GM21528 (cell line): ENCODE results near the gene AMPD2.

ENCODE experiments used
- ATAC-seq: cut with Tn5 transposase; IDR thresholded peaks from one replicate; pipeline ENCODE4 v1.9.1; 2021; ENCODE audit warnings: mild to moderate bottlenecking, moderate library complexity; ENCODE audit not compliant: unreplicated experiment, low FRiP score

AMPD2 gene

DNA sequence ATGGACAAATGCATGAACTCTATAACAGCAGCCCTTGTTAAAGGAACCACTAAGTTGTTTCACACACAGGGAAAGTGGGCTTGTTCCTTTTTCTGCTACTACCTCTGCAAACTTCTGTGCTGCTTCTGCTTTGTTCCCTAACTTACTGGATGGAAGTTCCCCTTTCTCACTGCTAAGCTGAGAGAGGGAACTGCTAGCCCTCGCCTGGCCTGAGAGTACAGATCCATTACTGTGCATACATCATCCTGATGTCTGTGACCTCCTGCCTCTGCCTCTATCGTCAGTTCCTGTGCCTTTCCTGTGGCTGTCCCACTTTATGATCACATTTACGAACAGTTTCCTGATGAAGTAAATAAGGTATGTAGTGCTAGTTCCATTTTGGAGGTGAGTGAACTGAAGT is 3.8 kb upstream of the AMPD2 start:
- no peak for ATAC-seq

DNA sequence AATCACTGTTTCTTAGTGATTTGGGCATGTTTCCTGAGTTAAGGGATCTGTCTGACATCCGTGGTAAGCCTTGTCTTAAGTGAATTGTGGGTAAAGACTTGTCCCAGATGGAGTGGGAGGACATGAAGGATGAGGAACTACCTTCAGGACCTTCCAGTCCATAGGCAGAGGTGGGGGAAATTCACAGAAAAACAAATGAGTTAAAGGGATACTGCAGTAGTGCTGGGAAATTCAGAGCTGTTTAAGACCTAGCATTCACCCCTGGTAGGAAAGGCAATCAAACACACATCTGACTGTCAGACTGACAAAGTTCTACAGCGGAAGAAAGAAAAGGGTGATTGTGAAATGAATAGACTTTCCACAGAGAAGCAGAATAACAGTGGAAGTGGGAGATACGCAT is 3.2 kb upstream of the AMPD2 start:
- ATAC-seq: no peak

DNA sequence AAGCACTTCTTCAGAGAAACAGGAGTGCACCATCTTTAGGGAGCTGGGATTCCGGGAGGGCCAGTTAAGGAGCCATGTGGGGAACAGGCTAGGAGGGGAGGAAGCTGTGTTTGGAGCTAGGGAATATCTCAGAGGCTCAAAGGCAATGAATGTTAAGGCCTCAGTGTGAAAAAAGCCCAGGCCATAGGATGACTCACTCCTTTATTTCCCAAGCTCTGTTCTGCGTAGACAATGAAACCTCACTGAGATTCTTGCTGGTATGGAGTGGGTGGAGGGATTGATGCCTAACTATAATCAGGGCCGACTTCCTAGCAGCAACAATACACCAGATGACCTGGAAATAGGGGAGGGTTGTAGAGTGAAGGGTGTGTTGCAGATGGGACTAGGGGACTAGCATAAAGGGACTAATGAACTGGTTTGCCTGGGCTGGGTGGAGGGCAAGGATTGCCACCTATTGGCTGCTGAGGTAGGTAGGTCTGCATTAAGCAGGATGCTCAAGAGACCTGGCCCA is 2.3 kb upstream of the AMPD2 start:
- ATAC-seq: no peak

DNA sequence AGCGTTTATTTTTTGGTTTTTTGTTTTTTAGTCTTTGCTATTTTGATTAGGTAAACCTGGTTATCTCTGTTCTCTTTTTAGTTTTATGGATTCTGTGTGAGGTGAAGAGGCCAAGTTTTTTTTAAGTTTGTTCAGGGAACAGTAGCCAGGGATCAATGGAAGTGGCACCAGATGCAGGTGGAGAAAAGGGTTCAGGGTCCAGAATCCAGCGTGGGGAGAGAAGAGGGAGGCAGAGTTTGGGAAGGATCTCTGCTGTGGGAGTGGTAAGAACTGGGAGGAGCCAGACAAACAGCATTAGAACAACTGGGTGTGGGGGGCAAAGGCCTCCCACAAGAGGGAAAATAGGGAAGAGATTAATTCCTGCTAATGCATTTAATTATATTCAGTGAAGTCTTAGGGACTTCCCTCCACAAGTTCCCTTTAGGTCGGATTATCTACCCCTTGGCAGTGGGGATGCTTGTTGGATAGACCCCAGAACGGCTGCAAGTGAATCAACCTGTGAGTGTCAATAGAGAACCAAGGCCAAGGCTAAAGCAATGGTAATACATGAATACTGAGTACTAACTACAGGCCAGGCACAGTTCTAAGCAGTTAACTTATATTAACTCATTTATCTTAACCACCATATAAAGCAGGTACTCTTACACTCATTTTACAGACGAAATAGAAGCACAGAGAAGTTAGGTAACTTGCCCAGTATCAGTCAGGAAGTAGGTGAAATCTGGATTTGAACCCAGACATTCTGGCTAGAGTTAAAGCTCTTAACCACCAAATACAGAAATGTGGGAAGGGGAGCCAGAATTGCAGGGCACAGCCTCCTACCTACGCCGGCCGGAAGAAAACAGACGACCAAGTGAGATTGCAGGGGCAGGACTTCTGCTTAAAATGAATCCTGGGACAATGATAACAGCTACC is 719 bp upstream of the AMPD2 start:
- no peak for ATAC-seq

DNA sequence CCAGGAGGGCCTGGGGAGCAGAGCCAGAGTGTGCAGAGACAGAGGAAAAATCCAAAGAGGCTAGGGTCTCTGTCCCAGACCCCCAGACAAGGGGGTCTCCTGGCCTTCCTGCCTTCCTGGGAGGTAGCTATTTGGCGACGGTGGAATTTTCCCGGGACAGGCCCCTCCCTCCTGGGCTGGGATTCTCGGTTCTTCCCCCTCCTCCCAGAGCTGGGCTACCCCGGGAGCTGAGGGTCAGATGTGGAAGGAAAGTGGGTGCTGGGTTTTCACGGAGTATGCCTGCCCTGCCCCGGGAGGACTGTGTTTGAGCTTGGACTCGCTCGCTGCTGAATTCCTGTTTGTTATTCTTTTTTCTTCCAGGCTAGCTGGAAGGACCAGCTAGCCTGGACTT is 759 bp downstream of the AMPD2 start:
- peak; percentile 1 for ATAC-seq

DNA sequence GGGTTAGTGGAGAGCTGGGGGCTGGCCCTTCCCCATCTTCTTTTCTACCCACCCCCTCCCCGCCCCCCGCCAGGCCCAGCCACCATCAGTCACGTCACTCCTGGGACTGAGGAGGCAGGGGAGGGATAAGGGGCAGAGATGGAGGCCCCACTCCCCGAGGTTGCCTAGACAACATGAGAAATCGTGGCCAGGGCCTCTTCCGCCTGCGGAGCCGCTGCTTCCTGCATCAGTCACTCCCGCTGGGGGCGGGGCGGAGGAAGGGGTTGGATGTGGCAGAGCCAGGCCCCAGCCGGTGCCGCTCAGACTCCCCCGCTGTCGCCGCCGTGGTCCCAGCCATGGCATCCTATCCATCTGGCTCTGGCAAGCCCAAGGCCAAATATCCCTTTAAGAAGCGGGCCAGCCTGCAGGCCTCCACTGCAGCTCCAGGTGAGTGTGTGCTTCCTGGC is 1.2 kb downstream of the AMPD2 start:
- ATAC-seq: peak; percentile 66

DNA sequence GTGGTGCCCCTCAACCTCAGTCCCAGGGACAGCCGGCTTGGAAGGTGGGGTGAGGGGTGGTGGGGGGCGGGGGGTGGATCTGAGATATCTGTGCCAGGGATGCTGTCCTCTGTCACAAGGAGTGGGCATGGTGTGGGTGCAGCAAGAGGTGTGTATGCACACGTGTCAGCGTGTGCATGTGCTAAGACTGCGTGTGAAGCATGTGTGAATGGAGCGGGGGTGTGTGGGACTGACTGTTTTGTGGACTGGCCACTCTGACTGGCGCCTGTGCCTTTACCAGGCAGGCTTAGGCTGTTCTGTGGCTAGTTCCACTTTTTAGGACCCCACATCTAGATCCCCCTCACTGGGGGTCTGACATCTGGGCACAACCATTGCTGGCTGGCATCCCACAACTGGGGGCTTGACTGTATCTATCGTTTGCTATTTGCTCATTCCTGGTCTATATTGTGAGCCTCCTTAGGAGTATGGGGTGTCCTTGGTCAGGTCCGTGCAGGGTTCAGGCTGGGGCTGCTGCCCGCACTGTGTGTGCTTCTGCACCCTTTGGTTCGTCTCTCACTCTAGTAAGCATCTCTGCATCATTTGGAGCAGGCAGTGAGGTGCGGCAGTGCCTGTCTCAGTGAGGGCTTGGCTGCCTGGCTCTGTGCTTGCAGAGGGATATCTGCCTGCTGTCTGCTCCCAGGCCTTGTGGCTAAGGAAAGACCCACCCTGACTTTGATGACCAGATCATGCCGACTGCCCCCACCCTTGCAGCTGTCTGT is 1.9 kb downstream of the AMPD2 start:
- ATAC-seq: no peak

DNA sequence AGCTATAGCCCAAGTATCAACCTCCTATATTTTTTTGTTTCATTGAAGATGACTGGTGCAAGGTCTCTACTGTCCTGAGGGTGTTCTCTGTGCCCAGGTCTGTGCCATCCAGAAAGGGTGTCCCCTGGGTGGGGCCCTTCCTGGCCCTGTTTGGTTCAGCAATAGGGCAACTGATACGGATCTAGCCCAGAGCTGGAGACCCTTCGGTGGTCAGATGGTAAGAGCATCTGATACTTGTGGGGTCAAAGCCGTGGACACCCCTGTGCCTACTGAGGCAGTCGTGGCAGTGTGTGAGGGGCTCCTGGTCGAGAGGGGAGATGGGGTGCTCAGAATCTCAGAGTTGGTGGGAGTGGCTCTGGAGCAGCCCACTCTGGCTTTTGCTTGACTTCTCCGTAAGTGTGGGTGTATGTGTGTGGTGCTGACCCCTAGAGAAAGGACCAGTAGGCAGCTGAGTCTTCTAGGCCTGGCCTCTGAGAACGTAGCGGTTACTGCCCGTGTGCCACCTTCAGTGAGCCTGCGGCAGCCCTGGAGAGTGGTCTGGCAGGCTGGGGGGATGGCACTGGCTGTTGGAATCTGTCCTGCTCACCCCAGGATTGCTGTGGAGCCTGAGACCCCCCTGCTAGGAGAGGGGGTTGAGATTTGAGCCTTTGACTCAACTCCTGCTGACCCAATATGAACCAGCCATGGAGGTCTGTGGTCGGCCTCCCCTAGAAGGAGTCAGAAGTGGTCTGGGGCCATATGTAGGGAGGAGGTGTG is 2.7 kb downstream of the AMPD2 start:
- no peak for ATAC-seq

DNA sequence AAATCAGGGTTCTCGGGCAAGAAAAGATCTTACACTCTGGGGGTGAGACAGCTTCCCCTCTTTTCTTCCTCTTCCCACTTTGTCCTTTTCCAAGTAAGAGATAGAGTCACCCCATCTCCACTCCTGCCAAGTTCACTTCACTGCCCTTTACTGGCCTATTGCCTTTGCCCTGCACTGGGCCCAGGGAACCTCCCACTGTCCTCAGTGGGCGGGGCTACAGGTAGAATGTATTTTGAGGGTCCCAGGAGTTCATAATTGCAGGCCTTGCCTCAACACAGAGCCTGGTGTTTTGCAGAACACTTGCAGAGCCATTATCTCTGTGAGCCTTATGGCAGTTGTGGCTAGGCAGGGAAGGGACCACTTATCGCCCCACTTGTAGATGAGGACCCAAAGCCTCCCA is 3.3 kb downstream of the AMPD2 start:
- no peak for ATAC-seq

DNA sequence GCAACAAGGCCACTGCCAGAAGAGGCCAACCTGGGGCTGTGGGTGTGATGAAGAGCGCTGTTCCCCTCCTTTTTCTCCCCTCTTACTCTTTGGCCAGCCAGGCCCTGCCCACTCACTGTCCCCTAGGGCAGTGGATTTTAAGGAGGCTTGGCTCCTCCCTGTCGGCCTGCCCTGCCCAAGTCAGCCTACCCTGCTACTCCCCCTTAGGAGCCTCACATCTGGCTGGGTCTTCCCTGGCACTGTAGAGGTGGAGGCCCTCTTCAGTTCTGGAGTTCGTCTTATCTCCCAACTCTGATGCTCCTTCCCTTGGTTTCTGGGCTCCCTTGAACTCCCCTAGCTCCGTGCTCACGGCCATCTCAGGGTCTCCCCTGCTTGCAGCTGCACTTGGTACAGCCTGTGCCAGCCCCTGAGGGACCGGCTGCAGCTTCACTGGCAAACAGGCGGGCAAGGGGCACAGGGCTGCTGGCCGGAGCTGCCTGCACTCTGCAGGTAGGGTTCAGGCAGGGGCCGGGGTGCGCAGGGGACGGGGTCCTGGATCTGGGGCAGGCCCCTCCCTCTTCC is 4.0 kb downstream of the AMPD2 start:
- no peak for ATAC-seq

DNA sequence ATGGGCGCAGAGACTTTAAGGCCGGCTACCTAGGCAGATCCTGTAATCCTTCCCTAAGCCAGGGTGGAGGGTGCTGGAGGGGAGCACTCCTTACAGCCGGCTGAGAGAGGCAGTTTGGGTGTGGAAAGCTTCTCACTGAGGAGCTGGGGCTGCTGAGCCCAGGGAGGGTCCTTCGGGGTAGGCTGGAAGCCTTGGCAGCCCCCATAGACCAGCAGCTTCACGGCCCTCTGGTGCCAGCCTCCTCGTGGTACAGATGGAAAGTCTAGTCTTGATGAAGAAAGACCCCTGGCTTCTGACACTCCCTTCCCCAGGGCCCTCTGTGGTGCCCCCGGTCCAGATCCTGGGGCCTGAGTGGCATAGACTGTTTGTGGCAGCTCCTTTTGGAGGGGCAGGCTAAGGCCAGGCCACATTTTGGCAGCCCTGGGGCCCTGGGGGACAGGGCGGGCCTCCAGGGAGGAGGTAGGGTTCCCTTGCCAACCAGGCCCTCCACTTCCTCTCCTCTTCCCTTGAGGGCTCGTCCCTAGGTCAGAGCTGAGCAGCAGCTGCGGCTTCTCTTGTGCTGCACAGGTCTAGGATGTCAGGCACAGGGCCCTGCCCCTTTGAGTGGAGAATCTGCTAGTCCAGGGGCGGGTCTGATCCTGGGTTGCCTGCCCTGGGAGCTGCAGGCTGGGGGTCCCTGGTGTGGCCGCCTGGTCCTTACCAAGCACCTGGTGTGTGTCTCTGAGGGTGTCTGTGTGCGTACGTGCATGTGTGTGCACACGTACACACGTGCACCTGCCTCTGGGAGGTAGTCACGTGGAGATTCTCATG is 4.8 kb downstream of the AMPD2 start:
- ATAC-seq: no peak

DNA sequence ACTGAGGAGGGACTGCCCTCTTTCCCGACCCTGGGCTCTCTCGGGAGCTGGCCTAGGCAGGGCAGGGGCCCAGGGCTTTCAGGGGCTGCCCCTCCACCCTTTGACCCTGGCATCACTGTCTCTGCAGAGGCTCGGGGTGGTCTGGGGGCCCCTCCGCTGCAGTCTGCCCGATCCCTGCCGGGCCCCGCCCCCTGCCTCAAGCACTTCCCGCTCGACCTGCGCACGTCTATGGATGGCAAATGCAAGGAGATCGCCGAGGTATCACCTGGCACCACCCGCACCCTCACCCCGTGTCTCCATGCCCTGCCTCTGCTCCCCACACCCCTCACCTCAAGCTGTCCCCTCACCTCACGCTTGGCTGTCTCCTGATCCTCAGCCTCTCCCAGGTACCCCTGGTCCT is 5.5 kb downstream of the AMPD2 start:
- no peak for ATAC-seq

DNA sequence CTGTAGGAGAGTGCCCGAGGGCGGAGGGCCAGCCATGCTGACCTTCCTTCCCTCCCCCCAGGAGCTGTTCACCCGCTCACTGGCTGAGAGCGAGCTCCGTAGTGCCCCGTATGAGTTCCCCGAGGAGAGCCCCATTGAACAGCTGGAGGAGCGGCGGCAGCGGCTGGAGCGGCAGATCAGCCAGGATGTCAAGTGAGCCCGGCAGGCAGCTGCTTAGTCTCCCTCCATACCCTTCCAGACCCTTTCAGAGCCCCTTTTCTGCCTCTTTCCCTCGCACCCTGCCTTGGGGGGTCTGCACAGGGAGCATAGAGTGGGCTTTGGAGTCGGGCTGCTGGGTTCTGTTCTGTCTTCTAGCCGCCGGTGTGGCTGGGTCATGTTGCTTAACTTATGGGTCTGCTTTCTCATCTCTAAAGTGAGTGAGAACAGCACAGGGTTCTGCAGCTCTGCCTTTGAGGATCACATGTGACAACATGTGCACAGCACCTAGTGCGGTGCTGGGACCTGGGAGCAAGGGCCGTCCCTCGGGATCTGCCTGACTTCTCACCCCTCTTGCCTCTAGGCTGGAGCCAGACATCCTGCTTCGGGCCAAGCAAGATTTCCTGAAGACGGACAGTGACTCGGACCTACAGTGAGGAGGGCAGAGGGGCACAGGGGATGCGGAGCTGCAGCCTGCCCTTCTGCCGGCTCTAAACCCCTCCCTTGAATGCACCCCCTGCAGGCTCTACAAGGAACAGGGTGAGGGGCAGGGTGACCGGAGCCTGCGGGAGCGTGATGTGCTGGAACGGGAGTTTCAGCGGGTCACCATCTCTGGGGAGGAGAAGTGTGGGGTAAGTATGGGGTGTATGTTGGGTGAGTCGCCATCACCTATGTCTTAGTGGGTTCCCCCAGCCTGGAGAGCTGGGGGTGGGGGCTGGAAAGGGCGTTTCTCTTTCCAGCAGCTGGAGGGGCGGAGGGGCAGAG is 6.2 kb downstream of the AMPD2 start:
- ATAC-seq: no peak

DNA sequence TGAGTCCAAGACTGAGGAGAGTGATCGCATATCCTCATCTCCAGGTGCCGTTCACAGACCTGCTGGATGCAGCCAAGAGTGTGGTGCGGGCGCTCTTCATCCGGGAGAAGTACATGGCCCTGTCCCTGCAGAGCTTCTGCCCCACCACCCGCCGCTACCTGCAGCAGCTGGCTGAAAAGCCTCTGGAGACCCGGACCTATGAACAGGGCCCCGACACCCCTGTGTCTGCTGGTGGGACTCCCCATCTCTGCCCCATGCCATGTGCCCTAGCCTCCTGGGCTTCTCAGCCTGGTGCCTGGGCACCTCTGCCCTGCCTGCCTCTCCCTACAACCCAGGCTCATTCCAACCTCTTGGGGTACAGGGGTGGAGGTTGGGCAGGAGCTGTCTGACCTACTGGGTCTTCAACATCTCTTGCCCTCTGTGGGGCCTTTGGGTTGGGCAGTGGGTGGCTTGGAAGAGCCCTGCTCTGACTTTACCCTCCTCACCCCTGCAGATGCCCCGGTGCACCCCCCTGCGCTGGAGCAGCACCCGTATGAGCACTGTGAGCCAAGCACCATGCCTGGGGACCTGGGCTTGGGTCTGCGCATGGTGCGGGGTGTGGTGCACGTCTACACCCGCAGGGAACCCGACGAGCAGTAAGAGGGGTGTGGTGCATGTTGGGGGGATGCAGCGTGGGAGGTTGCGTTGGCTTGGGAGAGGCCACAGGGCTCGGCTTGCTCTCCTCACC is 7.2 kb downstream of the AMPD2 start:
- ATAC-seq: no peak

DNA sequence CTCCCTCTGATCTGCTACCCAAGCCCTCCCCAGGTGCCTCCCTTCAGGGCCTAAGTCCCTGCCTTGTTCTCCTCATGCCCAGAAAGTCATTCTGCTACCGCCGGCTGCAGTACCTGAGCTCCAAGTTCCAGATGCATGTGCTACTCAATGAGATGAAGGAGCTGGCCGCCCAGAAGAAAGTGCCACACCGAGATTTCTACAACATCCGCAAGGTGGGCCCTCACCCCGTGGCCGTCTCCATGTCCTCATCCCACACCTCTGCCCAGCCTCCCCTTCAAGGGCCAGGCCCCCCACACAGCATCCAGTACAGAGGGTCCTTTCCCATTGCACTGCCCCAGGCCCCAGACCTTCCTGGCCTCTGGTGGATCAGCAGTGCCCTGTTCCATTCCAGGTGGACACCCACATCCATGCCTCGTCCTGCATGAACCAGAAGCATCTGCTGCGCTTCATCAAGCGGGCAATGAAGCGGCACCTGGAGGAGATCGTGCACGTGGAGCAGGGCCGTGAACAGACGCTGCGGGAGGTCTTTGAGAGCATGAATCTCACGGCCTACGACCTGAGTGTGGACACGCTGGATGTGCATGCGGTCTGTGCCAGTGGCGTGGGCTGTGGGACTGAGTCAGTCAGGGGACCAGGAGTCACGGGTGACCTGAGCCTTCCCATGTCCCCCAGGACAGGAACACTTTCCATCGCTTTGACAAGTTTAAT is 8.2 kb downstream of the AMPD2 start:
- ATAC-seq: no peak

DNA sequence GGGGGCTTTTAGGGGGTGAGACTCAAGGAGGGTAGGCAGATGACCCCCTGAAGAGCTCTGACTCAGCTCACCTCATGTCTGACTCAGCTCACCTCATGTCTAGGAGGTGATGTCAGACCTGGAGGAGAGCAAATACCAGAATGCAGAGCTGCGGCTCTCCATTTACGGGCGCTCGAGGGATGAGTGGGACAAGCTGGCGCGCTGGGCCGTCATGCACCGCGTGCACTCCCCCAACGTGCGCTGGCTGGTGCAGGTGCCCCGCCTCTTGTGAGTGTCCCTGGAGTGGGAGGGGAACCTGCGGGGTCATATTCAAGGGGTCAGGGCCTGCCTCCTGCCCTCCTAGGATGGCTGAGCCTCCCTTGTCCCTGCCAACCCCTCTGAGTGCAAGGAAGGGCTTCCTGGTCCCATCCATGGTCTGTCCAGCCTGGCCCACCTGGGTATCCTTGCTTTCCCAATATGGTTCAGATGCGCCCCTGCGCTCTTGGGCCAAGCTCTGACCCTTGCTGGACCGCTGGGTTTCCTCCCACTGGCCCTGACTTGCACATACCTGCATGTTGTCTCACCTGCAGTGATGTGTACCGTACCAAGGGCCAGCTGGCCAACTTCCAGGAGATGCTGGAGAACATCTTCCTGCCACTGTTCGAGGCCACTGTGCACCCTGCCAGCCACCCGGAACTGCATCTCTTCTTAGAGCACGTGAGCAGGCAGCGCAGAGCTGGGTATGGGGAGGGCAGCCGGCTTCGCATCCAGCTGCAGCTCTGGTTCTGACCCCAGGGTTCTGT is 9.1 kb downstream of the AMPD2 start:
- no peak for ATAC-seq
